Motor neuron (in vitro differentiated cells): ENCODE data around the gene PCSK2. TPM values are rescaled to one million over a fixed set of nuclear protein-coding genes. Genes with fewer than 3 reads are reported as not detected.

Experiments
- ATAC-seq, 8 experiments: fragments of 200-7000 bp; cut with Tn5 transposase; replicated peaks in 6 of 8; 2 replicates each; pipeline ENCODE4 v1.8.0; 2021; ENCODE audit warnings: mild to moderate bottlenecking in 8 of 8, moderate library complexity in 8 of 8
- H3K27ac ChIP-seq, 2 donors: fragments of 250-450 bp; sonication (Bioruptor Pico); 2 replicates each; pipeline ENCODE4 v1.9.0; 2021; ENCODE audit warnings: antibody characterized with exemption in 2 of 2, mild to moderate bottlenecking in 2 of 2, moderate library complexity in 1 of 2
- H3K4me1 ChIP-seq, 2 donors: fragments of 250-450 bp; sonication (Bioruptor Pico); replicated peaks in 1 of 2; 2 replicates each; pipeline ENCODE4 v1.6.1; 2021; ENCODE audit warnings: antibody characterized with exemption in 2 of 2, mild to moderate bottlenecking in 2 of 2, moderate library complexity in 1 of 2
- H3K4me3 ChIP-seq, 5 donors: fragments of 250-450 bp; sonication (Bioruptor Pico); 2 replicates each; pipeline ENCODE4 v1.9.0; 2021; ENCODE audit warnings: antibody characterized with exemption in 5 of 5, mild to moderate bottlenecking in 5 of 5, moderate library complexity in 4 of 5
- WGBS, 10 experiments: fragments of 450-650 bp; shearing (Covaris generic); methylation state at CpG; one replicate each; pipeline ENCODE4 v1.0.0; 2022; 5-methylcytosine and 5-hydroxymethylcytosine counted together
- in situ Hi-C, 9 experiments: fragments of 400-800 bp; cut with MboI; loops; one replicate each; pipeline ENCODE4 v1.15.0; 2021; ENCODE audit warnings: low sequenced_read_pairs in 9 of 9, low pct_unique_long_range_greater_than_20kb in 2 of 9; ENCODE audit not compliant: unreplicated experiment in 9 of 9
- total RNA-seq, 8 experiments: library from RNA; unstranded; fragments of 300-600 nt; gene quantifications; 2 replicates each; pipeline versions ENCODE4 v1.2.3 to v1.2.4, GENCODE V29; 2022

PCSK2 gene
- total RNA-seq, 8 experiments from 2014 or later, result 0.21 to 27.0 (median 7.1) TPM; not detected in 1

- ATAC-seq, result peak in 2 of 8 experiments; percentile 23 to 39
- Histone ChIP-seq H3K4me3 (no peak overlapping the region), H3K4me1 (no peaks in the 10 kb centered on the region), H3K27ac (no peak overlapping the region)
- WGBS, 10 experiments, result 20 to 100% (median 60%) methylated on average over 1 to 2 of the region's 2 CpGs; no CpG with 5 or more reads in 3 of the 10 experiments
- in situ Hi-C loops, result no loop called here
Measured at GRCh38 chr20:17357238-17357637, 130.4 kb downstream of the PCSK2 start.

DNA sequence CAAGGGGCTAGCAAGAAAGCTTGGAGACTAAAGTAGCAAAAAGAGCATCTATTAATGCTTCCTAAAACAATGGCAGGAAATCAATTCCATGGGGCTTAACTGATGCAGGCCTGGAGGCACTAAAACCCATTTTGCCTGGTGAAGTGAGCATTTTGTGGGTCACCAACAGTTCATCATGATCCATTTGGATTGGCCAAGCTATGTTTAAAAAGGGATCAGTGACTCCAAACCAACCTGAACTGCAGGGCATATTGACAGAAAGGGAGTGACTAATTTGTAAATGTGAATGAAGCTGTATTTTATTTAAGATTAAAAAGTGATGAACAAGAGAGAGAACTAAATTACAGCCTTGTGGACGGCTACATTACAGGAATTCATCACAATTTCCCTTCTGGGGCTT lies 132.0 kb downstream of the PCSK2 start:
- in situ Hi-C loops, result no loop called here
- Histone ChIP-seq H3K27ac (no peak overlapping the region), H3K4me1 (no peaks in the 10 kb centered on the region), H3K4me3 (no peak overlapping the region)
- no peak for ATAC-seq
- 0 to 100% (median 67%) methylated on average over 1 of the region's 1 CpG; no CpG with 5 or more reads in 3 of the 10 experiments for WGBS, 10 experiments

DNA sequence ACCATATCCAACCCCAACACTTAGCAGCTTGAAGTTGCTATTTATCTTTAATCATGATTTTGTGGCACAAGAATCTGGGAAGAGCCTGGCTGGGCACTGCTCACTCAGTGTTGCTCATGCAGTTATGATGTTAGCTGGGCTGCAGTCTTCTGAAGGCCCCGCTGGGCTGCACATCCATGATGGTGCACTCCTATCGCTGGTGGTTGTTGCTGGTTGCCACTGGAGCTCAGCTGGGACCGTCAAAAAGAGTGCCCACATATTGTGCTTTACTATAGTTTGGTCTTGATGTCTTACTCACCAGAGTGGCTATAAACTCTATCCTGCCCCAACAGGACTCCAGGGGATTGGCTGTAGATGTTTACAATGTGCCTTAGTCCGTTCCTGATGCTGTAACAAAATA lies 137.8 kb downstream of the PCSK2 start:
- Histone ChIP-seq H3K4me1 (no peaks in the 10 kb centered on the region), H3K4me3 (no peak overlapping the region), H3K27ac (no peak overlapping the region)
- 19 to 100% (median 93%) methylated on average over 1 to 3 of the region's 4 CpGs; no CpG with 5 or more reads in 5 of the 10 experiments for WGBS, 10 experiments
- ATAC-seq, result no peak
- in situ Hi-C loops, result no loop called here

DNA sequence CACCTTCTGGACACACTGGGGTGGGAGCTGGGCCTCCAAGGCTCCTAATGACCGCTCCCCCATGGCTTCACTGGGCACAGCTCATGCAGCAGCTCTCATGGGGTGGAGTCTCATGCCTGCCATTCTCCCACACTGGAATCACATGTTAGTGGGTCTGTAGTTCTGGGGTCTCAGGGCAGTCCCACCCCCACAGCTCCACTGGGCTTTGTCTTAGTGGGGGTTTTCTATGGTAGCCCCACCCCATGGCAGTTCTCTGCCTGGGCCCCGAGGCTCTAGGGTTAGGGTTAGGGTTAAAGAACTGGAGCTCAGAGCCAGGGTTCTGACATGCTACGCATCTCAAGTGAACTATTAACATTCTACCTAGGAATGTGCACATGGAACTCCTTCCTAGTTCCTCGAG lies 139.0 kb downstream of the PCSK2 start:
- Histone ChIP-seq H3K4me1 (no peaks in the 10 kb centered on the region), H3K4me3 (no peak overlapping the region), H3K27ac (no peak overlapping the region)
- in situ Hi-C loops, result no loop called here
- no peak for ATAC-seq
- 30 to 100% (median 81%) methylated on average over 1 to 3 of the region's 4 CpGs; no CpG with 5 or more reads in 4 of the 10 experiments for WGBS, 10 experiments

- no peak for ATAC-seq
- WGBS, 10 experiments, result 7 to 100% (median 89%) methylated on average over 1 to 2 of the region's 2 CpGs; no CpG with 5 or more reads in 3 of the 10 experiments
- in situ Hi-C loops, result no loop called here
Measured at GRCh38 chr20:17369506-17369905, 142.7 kb downstream of the PCSK2 start.

GRCh38 chr20:17372806-17373440 lies 146.1 kb downstream of the PCSK2 start:
- 0 to 86% (median 45%) methylated on average over 1 to 5 of the region's 6 CpGs; no CpG with 5 or more reads in 2 of the 10 experiments for WGBS, 10 experiments
- H3K4me3 ChIP-seq, result no peak overlapping the region
- no peak overlapping the region for H3K27ac ChIP-seq
- H3K4me1 ChIP-seq, result no peaks in the 10 kb centered on the region
- ATAC-seq, result no peak
- in situ Hi-C loops, result no loop called here

More at GRCh38 chr20:17369506-17369905, 142.7 kb downstream of the PCSK2 start:
- Histone ChIP-seq H3K4me1 (no peaks in the 10 kb centered on the region), H3K27ac (no peak overlapping the region), H3K4me3 (no peak overlapping the region)

- ATAC-seq, result no peak
- WGBS, 10 experiments, result 0 to 100% (median 78%) methylated on average over 1 to 5 of the region's 5 CpGs
- Histone ChIP-seq H3K4me3 (no peak overlapping the region), H3K27ac (no peak overlapping the region), H3K4me1 (no peaks in the 10 kb centered on the region)
- in situ Hi-C loops, result no loop called here
Measured at GRCh38 chr20:17374086-17374485, 147.2 kb downstream of the PCSK2 start.

DNA sequence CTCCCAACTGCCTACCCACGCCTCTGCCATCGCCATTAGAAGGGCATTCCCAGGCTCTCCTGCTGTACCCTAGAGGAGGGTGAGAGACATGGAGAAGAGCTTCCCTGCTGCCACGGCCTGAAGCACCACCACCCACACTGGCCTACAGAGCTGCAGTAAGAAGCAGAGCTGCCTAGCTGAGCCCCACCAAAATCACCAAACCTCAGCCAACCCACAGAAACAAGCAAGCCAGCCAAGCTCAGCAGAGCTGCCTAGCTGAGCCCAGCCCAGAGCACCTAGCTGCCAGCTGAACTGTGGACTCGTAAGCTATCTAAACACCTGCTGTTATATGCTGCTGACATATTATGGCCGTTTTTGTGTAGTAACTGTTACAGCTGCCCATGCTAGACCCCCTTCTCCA lies 149.2 kb downstream of the PCSK2 start:
- WGBS, 10 experiments, result 0 to 68% (median 40%) methylated on average over 1 to 5 of the region's 5 CpGs; no CpG with 5 or more reads in 4 of the 10 experiments
- no peaks in the 10 kb centered on the region for H3K4me1 ChIP-seq
- no peak for ATAC-seq

GRCh38 chr20:17377231-17377630 lies 150.4 kb downstream of the PCSK2 start:
- in situ Hi-C loops, result no loop called here
- H3K4me3 ChIP-seq, result no peak overlapping the region
- 50 to 75% (median 66%) methylated on average over 2 to 3 of the region's 3 CpGs; no CpG with 5 or more reads in 6 of the 10 experiments for WGBS, 10 experiments
- ATAC-seq, result no peak
- H3K27ac ChIP-seq, result no peak overlapping the region
- no peaks in the 10 kb centered on the region for H3K4me1 ChIP-seq

More for the DNA sequence above, 149.2 kb downstream of the PCSK2 start:
- Histone ChIP-seq H3K4me3 (no peak overlapping the region), H3K27ac (no peak overlapping the region)
- in situ Hi-C loops, result no loop called here

GRCh38 chr20:17379651-17380050 lies 152.8 kb downstream of the PCSK2 start:
- no peak overlapping the region for H3K27ac ChIP-seq
- in situ Hi-C loops, result no loop called here
- ATAC-seq, result no peak
- WGBS, 10 experiments, result 13 to 87% (median 80%) methylated on average over 1 to 2 of the region's 2 CpGs; no CpG with 5 or more reads in 3 of the 10 experiments
- H3K4me3 ChIP-seq, result no peak overlapping the region
- no peaks in the 10 kb centered on the region for H3K4me1 ChIP-seq

- Histone ChIP-seq H3K4me1 (no peaks in the 10 kb centered on the region), H3K4me3 (no peak overlapping the region), H3K27ac (no peak overlapping the region)
- WGBS, 10 experiments, result 0 to 100% (median 68%) methylated on average over 1 to 4 of the region's 4 CpGs; no CpG with 5 or more reads in 3 of the 10 experiments
- in situ Hi-C loops, result no loop called here
- ATAC-seq, result no peak
Measured at GRCh38 chr20:17380801-17381200, 154.0 kb downstream of the PCSK2 start.

DNA sequence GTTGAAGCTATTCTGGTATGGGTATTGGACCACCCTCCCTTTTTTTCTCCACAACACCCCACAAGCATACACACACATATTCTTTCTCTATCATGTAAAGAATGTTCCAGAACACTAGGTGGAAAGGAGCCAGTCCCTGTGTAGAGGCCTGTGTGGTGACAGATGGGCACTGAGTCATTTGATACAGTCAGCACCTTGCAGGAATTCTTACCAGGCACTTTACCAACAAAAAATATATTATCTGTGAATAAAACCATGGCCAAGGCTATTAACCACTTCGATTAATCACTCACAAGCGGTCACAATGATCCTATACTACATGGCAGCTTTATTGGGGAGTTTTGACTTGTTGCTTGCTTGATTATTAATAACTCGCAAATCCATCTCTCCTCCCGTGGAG lies 154.9 kb downstream of the PCSK2 start:
- in situ Hi-C loops, result no loop called here
- no peak overlapping the region for H3K27ac ChIP-seq
- 28 to 100% (median 82%) methylated on average over 1 to 4 of the region's 4 CpGs; no CpG with 5 or more reads in 3 of the 10 experiments for WGBS, 10 experiments
- ATAC-seq, result no peak
- H3K4me1 ChIP-seq, result no peaks in the 10 kb centered on the region
- no peak overlapping the region for H3K4me3 ChIP-seq

GRCh38 chr20:17385798-17386197 lies 159.0 kb downstream of the PCSK2 start:
- Histone ChIP-seq H3K4me1 (no peaks in the 10 kb centered on the region), H3K4me3 (no peak overlapping the region), H3K27ac (no peak overlapping the region)
- no peak for ATAC-seq
- in situ Hi-C loops, result no loop called here

- in situ Hi-C loops, result no loop called here
- whole genome bisulfite sequencing, 10 experiments, result 8 to 100% (median 85%) methylated on average over 3 to 5 of the region's 5 CpGs; no CpG with 5 or more reads in 1 of the 10 experiments
- H3K27ac ChIP-seq, result no peak overlapping the region
- no peak for ATAC-seq
- H3K4me3 ChIP-seq, result no peak overlapping the region
- H3K4me1 ChIP-seq, result no peaks in the 10 kb centered on the region
Measured at GRCh38 chr20:17390655-17391054, 163.8 kb downstream of the PCSK2 start.
